NCI-H2107 (cell line): Measurements from ENCODE around the gene SELL.
"Not testable (repeated sequence)": the region's sequence is repeated elsewhere in the genome, so short reads cannot be mapped to it uniquely, and the experiment has no call there.

Source experiments
- DNase-seq: peaks from one replicate; lab custom pipeline; 2025; lab: John Stamatoyannopoulos, UW

The SELL gene

GRCh38 chr1:169704797-169705196, 6.6 kb downstream of the SELL start:
- DNase-seq = no peak

- DNase-seq = no peak
Observed at GRCh38 chr1:169701261-169702005, 10.0 kb downstream of the SELL start.

- no peak for DNase-seq
Observed at GRCh38 chr1:169699707-169700106, 11.7 kb downstream of the SELL start.

- no peak for DNase-seq
Observed at GRCh38 chr1:169698976-169699375, 12.4 kb downstream of the SELL start.

GRCh38 chr1:169697755-169698154, 13.7 kb downstream of the SELL start:
- DNase-seq = no peak

- no peak for DNase-seq
Observed at GRCh38 chr1:169696273-169697100, 14.9 kb downstream of the SELL start.

GRCh38 chr1:169694304-169695075, 16.9 kb downstream of the SELL start:
- DNase-seq = no peak

- no peak for DNase-seq
Observed at GRCh38 chr1:169692756-169693460, 18.5 kb downstream of the SELL start.

GRCh38 chr1:169690489-169690888, 20.9 kb downstream of the SELL start:
- no peak for DNase-seq

GRCh38 chr1:169689395-169689794, 22.0 kb downstream of the SELL start:
- no peak for DNase-seq

GRCh38 chr1:169688377-169688776, 23.0 kb downstream of the SELL start:
- not testable (repeated sequence) for DNase-seq

- no peak for DNase-seq
Observed at GRCh38 chr1:169683661-169684060, 27.8 kb downstream of the SELL start.

- DNase-seq = not testable (repeated sequence)
Observed at GRCh38 chr1:169683168-169683567, 28.3 kb downstream of the SELL start.

GRCh38 chr1:169682071-169682470, 29.3 kb downstream of the SELL start:
- no peak for DNase-seq

GRCh38 chr1:169681140-169681539, 30.3 kb downstream of the SELL start:
- DNase-seq = no peak

GRCh38 chr1:169680377-169681019, 30.9 kb downstream of the SELL start:
- DNase-seq = no peak

- no peak for DNase-seq
Observed at GRCh38 chr1:169679692-169680091, 31.7 kb downstream of the SELL start.

GRCh38 chr1:169676001-169676400, 35.4 kb downstream of the SELL start:
- DNase-seq = no peak

GRCh38 chr1:169670836-169671235, 40.6 kb downstream of the SELL start:
- DNase-seq = no peak

GRCh38 chr1:169670244-169670643, 41.2 kb downstream of the SELL start:
- not testable (repeated sequence) for DNase-seq
